ENCODE data around the gene CTU2.

Gene CTU2

DNA sequence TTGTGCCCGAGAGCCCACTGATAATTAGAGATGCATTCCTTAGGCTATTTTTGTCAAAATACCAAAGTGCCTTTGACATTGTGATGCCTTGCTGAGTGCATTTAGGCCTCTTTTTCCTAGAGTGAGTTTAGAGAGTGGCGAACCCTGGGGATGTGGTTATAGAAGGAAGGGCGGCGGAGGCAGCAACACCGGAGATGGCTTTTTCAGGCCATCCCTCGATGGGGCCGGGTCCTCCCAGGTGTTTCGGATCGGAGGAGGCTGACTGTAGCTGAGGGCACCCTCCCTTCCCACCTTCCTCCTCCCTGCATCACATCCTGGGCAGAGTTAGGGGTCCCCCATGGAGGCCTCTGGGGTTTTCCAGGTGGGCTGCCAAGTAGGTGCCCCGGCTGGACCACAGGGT, 13.4 kb upstream of the CTU2 start:
- no peak for DNase-seq (ENCODE audit: low read depth)
- TF ChIP-seq, protein P1, sequence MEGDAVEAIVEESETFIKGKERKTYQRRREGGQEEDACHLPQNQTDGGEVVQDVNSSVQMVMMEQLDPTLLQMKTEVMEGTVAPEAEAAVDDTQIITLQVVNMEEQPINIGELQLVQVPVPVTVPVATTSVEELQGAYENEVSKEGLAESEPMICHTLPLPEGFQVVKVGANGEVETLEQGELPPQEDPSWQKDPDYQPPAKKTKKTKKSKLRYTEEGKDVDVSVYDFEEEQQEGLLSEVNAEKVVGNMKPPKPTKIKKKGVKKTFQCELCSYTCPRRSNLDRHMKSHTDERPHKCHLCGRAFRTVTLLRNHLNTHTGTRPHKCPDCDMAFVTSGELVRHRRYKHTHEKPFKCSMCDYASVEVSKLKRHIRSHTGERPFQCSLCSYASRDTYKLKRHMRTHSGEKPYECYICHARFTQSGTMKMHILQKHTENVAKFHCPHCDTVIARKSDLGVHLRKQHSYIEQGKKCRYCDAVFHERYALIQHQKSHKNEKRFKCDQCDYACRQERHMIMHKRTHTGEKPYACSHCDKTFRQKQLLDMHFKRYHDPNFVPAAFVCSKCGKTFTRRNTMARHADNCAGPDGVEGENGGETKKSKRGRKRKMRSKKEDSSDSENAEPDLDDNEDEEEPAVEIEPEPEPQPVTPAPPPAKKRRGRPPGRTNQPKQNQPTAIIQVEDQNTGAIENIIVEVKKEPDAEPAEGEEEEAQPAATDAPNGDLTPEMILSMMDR (IDR thresholded peaks at IDR 0.05; ENCODE audit: insufficient read depth, low read depth, low read length, missing control alignments): no peak

GRCh38 chr16:88693420-88694177, 12.7 kb upstream of the CTU2 start:
- H3K4me3 ChIP-seq (ENCODE audit: low read length): no peak overlapping the region
- TF ChIP-seq, protein P1 (IDR thresholded peaks at IDR 0.05; ENCODE audit: insufficient read depth, low read depth, low read length, missing control alignments): no peak
- no peak for DNase-seq (ENCODE audit: low read depth)

More for the DNA sequence above, 13.4 kb upstream of the CTU2 start:
- no peak overlapping the region for H3K4me3 ChIP-seq (ENCODE audit: low read length)

- DNase-seq (ENCODE audit: low read depth): no peak
- no peak overlapping the region for H3K4me3 ChIP-seq (ENCODE audit: low read length)
- TF ChIP-seq, protein P1 (IDR thresholded peaks at IDR 0.05; ENCODE audit: insufficient read depth, low read depth, low read length, missing control alignments): no peak
These were observed 11.8 kb upstream of the CTU2 start for GRCh38 chr16:88694221-88695087.

- TF ChIP-seq, protein P1 (IDR thresholded peaks at IDR 0.05; ENCODE audit: insufficient read depth, low read depth, low read length, missing control alignments): no peak
- no peak overlapping the region for H3K4me3 ChIP-seq (ENCODE audit: low read length)
- no peak for DNase-seq (ENCODE audit: low read depth)
These were observed 11.1 kb upstream of the CTU2 start for GRCh38 chr16:88695218-88695617.

DNA sequence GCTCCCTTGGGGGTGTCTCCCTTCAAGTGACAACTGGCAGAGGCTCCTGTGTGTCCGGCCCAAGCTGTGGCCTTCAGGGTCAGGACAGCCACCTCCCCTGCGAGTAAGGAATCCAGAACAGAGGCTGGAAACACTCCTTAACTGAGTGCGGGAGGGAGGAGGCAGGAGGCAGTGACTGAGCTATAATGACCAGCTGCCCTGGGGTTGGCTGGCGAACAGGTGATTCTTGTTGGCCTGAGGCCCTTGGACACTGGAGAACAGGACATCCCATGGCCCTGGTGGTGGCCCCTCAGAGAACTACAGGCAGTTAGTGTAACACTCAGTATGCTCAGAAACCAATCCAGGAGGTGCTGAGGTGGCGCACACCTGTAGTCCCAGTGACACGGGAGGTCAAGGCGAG, 10.6 kb upstream of the CTU2 start:
- DNase-seq (ENCODE audit: low read depth): no peak
- no peak overlapping the region for H3K4me3 ChIP-seq (ENCODE audit: low read length)
- TF ChIP-seq, protein P1 (IDR thresholded peaks at IDR 0.05; ENCODE audit: insufficient read depth, low read depth, low read length, missing control alignments): no peak

- DNase-seq (ENCODE audit: low read depth): no peak
- no peak overlapping the region for H3K4me3 ChIP-seq (ENCODE audit: low read length)
- TF ChIP-seq, protein P1 (IDR thresholded peaks at IDR 0.05; ENCODE audit: insufficient read depth, low read depth, low read length, missing control alignments): no peak
These were observed 9.9 kb upstream of the CTU2 start for GRCh38 chr16:88696441-88696840.

All from epithelial cell of esophagus (primary cell).